ENCODE results near the gene ZFAND3.

- no peak for TF ChIP-seq CTCF (IDR thresholded peaks at IDR 0.05; ENCODE audit: poor library complexity, severe bottlenecking)
- no peak for TF ChIP-seq POLR2AphosphoS5 (IDR thresholded peaks at IDR 0.05)
- TF ChIP-seq RAD21 (conservative IDR thresholded peaks at IDR 0.05), result no peak
- no peak for TF ChIP-seq TAF1 (IDR thresholded peaks at IDR 0.05; ENCODE audit: low read depth)
- no peak for TF ChIP-seq EZH2 (IDR thresholded peaks at IDR 0.05; ENCODE audit: borderline replicate concordance, insufficient read depth, low read length, poor library complexity, severe bottlenecking)
- TF ChIP-seq EP300 (conservative IDR thresholded peaks at IDR 0.05; ENCODE audit: poor library complexity, severe bottlenecking), result no peak
- no peak for TF ChIP-seq MXI1 (conservative IDR thresholded peaks at IDR 0.05; ENCODE audit: poor library complexity, severe bottlenecking)
- no peak for TF ChIP-seq SMC3 (conservative IDR thresholded peaks at IDR 0.05; ENCODE audit: poor library complexity)
- TF ChIP-seq REST (IDR thresholded peaks at IDR 0.05; ENCODE audit: borderline replicate concordance), result no peak
These were observed 48.9 kb downstream of the ZFAND3 start for GRCh38 chr6:37868447-37868825.

Data from neural cell (in vitro differentiated cells).